ENCODE data around the gene RFC4. TPM values are rescaled to one million over a fixed set of nuclear protein-coding genes. Genes with fewer than 3 reads are reported as not detected.
A peak's percentile ranks its signal among the peaks of the same experiment; 100 is the strongest.

The RFC4 gene
- total and polyA plus RNA-seq, 3 donors from 2014 or later = 25.1 to 30.1 (median 26.2) TPM

GRCh38 chr3:186849374-186849975 is 43.2 kb upstream of the RFC4 start:
- 22 to 30% methylated on average over 1 of the region's 1 CpG for WGBS, 2 donors
- H3K4me1 ChIP-seq = no peaks in the 10 kb centered on the region
- DNase-seq = no peak
- no peaks in the 10 kb centered on the region for H3K36me3 ChIP-seq (ENCODE audit: low read depth, missing control alignments)
- no peaks in the 10 kb centered on the region for H3K27me3 ChIP-seq
- H3K27ac ChIP-seq = no peak overlapping the region
- H3K4me3 ChIP-seq = no peak overlapping the region
- H3K9me3 ChIP-seq = no peaks in the 10 kb centered on the region
- peak in 1 of 3 experiments; percentile 16 for TF ChIP-seq CTCF (IDR thresholded peaks at IDR 0.05)
- TF ChIP-seq POLR2A (IDR thresholded peaks at IDR 0.05) = no peak
- intact Hi-C loops (cut with DNase I; ENCODE audit: low total_unique reads) = no loop called here

- no peak overlapping the region for H3K4me3 ChIP-seq
- no peak overlapping the region for H3K27ac ChIP-seq
- DNase-seq = no peak
- TF ChIP-seq CTCF (IDR thresholded peaks at IDR 0.05) (no peak), POLR2A (IDR thresholded peaks at IDR 0.05) (no peak)
- intact Hi-C loops (cut with DNase I; ENCODE audit: low total_unique reads) = no loop called here
- H3K9me3 ChIP-seq = no peaks in the 10 kb centered on the region
- H3K36me3 ChIP-seq (ENCODE audit: low read depth, missing control alignments) = no peaks in the 10 kb centered on the region
- WGBS, 2 donors = 75 to 76% methylated on average over 2 of the region's 2 CpGs
- no peaks in the 10 kb centered on the region for H3K4me1 ChIP-seq
- H3K27me3 ChIP-seq = no peaks in the 10 kb centered on the region
Observed at GRCh38 chr3:186847437-186847836, 41.2 kb upstream of the RFC4 start.

GRCh38 chr3:186845756-186846155 is 39.5 kb upstream of the RFC4 start:
- intact Hi-C loops (cut with DNase I; ENCODE audit: low total_unique reads) = no loop called here
- no peak for TF ChIP-seq CTCF (IDR thresholded peaks at IDR 0.05)
- no peak for DNase-seq

GRCh38 chr3:186844908-186845307 is 38.6 kb upstream of the RFC4 start:
- 83% methylated on average over 11 of the region's 11 CpGs for WGBS, 2 donors
- Histone ChIP-seq H3K27me3 (no peaks in the 10 kb centered on the region), H3K4me3 (no peak overlapping the region), H3K36me3 (ENCODE audit: low read depth, missing control alignments) (no peaks in the 10 kb centered on the region), H3K27ac (no peak overlapping the region), H3K9me3 (no peaks in the 10 kb centered on the region), H3K4me1 (no peaks in the 10 kb centered on the region)
- DNase-seq = no peak
- intact Hi-C loops (cut with DNase I; ENCODE audit: low total_unique reads) = no loop called here
- TF ChIP-seq CTCF (IDR thresholded peaks at IDR 0.05) (no peak), POLR2A (IDR thresholded peaks at IDR 0.05) (no peak)

More at GRCh38 chr3:186845756-186846155, 39.5 kb upstream of the RFC4 start:
- 54 to 74% methylated on average over 10 of the region's 10 CpGs for WGBS, 2 donors
- no peaks in the 10 kb centered on the region for H3K36me3 ChIP-seq (ENCODE audit: low read depth, missing control alignments)
- no peak overlapping the region for H3K27ac ChIP-seq
- H3K27me3 ChIP-seq = no peaks in the 10 kb centered on the region
- no peaks in the 10 kb centered on the region for H3K9me3 ChIP-seq
- H3K4me1 ChIP-seq = no peaks in the 10 kb centered on the region
- H3K4me3 ChIP-seq = no peak overlapping the region

GRCh38 chr3:186843039-186843432 is 36.8 kb upstream of the RFC4 start:
- TF ChIP-seq POLR2A (IDR thresholded peaks at IDR 0.05) = no peak
- no peak for TF ChIP-seq CTCF (IDR thresholded peaks at IDR 0.05)
- Histone ChIP-seq H3K4me3 (no peak overlapping the region), H3K27me3 (no peaks in the 10 kb centered on the region), H3K36me3 (ENCODE audit: low read depth, missing control alignments) (no peaks in the 10 kb centered on the region), H3K9me3 (no peaks in the 10 kb centered on the region), H3K27ac (no peak overlapping the region), H3K4me1 (no peaks in the 10 kb centered on the region)
- intact Hi-C loops (cut with DNase I; ENCODE audit: low total_unique reads) = no loop called here
- DNase-seq = no peak
- 89 to 94% methylated on average over 3 of the region's 3 CpGs for WGBS, 2 donors
